ENCODE data around the gene CR2.

CR2 gene

GRCh38 chr1:207454046-207454964, at the start of gene CR2:
CR2 (plus strand) TSS chr1:207454328; CDS start chr1:207454419, 91 bp downstream.
- peak; percentile 61 for TF ChIP-seq CTCF (IDR thresholded peaks at IDR 0.05; ENCODE audit: extremely low read depth, insufficient read depth, missing control alignments)
- DNase-seq (ENCODE audit: low spot score), result peak; percentile 77
- in situ Hi-C loops (cut with MboI; ENCODE audit: low pct_unique_long_range_greater_than_20kb, low sequenced_read_pairs, unreplicated experiment), result no loop called here

- in situ Hi-C loops (cut with MboI; ENCODE audit: low pct_unique_long_range_greater_than_20kb, low sequenced_read_pairs, unreplicated experiment), result loop anchor here (10.0 kb wide), 1 partner anchor 330 kb away; no protein-coding TSS in a partner anchor
- DNase-seq (ENCODE audit: low spot score), result peak; percentile 66
- TF ChIP-seq CTCF (IDR thresholded peaks at IDR 0.05; ENCODE audit: extremely low read depth, insufficient read depth, missing control alignments), result peak; percentile 76
These were observed 49.1 kb upstream of the CR2 start for GRCh38 chr1:207404849-207405525.

- peak; percentile 24 for TF ChIP-seq CTCF (IDR thresholded peaks at IDR 0.05; ENCODE audit: extremely low read depth, insufficient read depth, missing control alignments)
- DNase-seq (ENCODE audit: low spot score), result no peak
- in situ Hi-C loops (cut with MboI; ENCODE audit: low pct_unique_long_range_greater_than_20kb, low sequenced_read_pairs, unreplicated experiment), result loop anchor here (10.0 kb wide), 1 partner anchor 331 kb away; no protein-coding TSS in a partner anchor
These were observed 48.3 kb upstream of the CR2 start for GRCh38 chr1:207405814-207406213.

GRCh38 chr1:207407655-207408260, 46.4 kb upstream of the CR2 start:
- DNase-seq (ENCODE audit: low spot score), result peak; percentile 21
- in situ Hi-C loops (cut with MboI; ENCODE audit: low pct_unique_long_range_greater_than_20kb, low sequenced_read_pairs, unreplicated experiment), result loop anchor here (10.0 kb wide), 1 partner anchor 333 kb away; no protein-coding TSS in a partner anchor
- TF ChIP-seq CTCF (IDR thresholded peaks at IDR 0.05; ENCODE audit: extremely low read depth, insufficient read depth, missing control alignments), result no peak

GRCh38 chr1:207412845-207413244, 41.3 kb upstream of the CR2 start:
- TF ChIP-seq CTCF (IDR thresholded peaks at IDR 0.05; ENCODE audit: extremely low read depth, insufficient read depth, missing control alignments), result no peak
- in situ Hi-C loops (cut with MboI; ENCODE audit: low pct_unique_long_range_greater_than_20kb, low sequenced_read_pairs, unreplicated experiment), result no loop called here
- no peak for DNase-seq (ENCODE audit: low spot score)

- DNase-seq (ENCODE audit: low spot score), result peak; percentile 76
- TF ChIP-seq CTCF (IDR thresholded peaks at IDR 0.05; ENCODE audit: extremely low read depth, insufficient read depth, missing control alignments), result no peak
- in situ Hi-C loops (cut with MboI; ENCODE audit: low pct_unique_long_range_greater_than_20kb, low sequenced_read_pairs, unreplicated experiment), result no loop called here
These were observed 39.5 kb upstream of the CR2 start for GRCh38 chr1:207414606-207415108.

All from GM13977 (cell line).